Peyer's patch (tissue), 4 donors: Measurements from ENCODE around the gene TMEM259.

ENCODE experiments used
- CTCF ChIP-seq, 6 experiments: fragments of 450-650 bp in 4 of 6; fragments of 200-600 bp in 2 of 6; sonication (generic) in 1 of 6; IDR thresholded peaks; one replicate each; pipeline ENCODE4 v1.5.1; 2017 to 2019; ENCODE audit warnings: antibody characterized with exemption in 6 of 6, mild to moderate bottlenecking in 3 of 6, moderate library complexity in 1 of 6
- POLR2A ChIP-seq, 2 donors: fragments of 450-650 bp; IDR thresholded peaks; one replicate each; pipeline ENCODE4 v1.5.1; 2017; ENCODE audit warnings: antibody characterized with exemption in 2 of 2, mild to moderate bottlenecking in 2 of 2, moderate library complexity in 2 of 2

GRCh38 chr19:1017906-1018305 is 3.0 kb downstream of the TMEM259 start:
- TF ChIP-seq POLR2A (IDR thresholded peaks at IDR 0.05) (no peak), CTCF (IDR thresholded peaks at IDR 0.05) (no peak)
